Activated naive CD8-positive, alpha-beta T cell treated with anti-CD3 and anti-CD28 coated beads, Interleukin-2, amount 50 U/mL, for 24 hours (primary cell): Measurements from ENCODE around the gene COL11A2.

Source experiments
- ATAC-seq: fragments of 150-1000 bp; cut with Tn5 transposase; one replicate; pipeline ENCODE4 v1.10.0; 2021
- DNase-seq: peaks from one replicate; pipeline ENCODE4 v3.0.0; 2021
- H3K27ac Mint-ChIP-seq: one replicate; pipeline ENCODE4 v1.8.0; 2021; ENCODE audit warnings: mild to moderate bottlenecking, mixed read lengths
- H3K27me3 Mint-ChIP-seq: one replicate; pipeline ENCODE4 v1.8.0; 2021; ENCODE audit warnings: mixed read lengths
- H3K36me3 Mint-ChIP-seq: one replicate; pipeline ENCODE4 v1.8.0; 2021; ENCODE audit warnings: low read depth, mixed read lengths
- H3K4me1 Mint-ChIP-seq: one replicate; pipeline ENCODE4 v1.8.0; 2021; ENCODE audit warnings: mixed read lengths
- H3K4me3 Mint-ChIP-seq: one replicate; pipeline ENCODE4 v1.8.0; 2021; ENCODE audit warnings: mild to moderate bottlenecking, moderate library complexity, mixed read lengths
- H3K9me3 Mint-ChIP-seq: one replicate; pipeline ENCODE4 v1.8.0; 2021; ENCODE audit warnings: mixed read lengths

Gene COL11A2

GRCh38 chr6:33173535-33174180 is 18.6 kb downstream of the COL11A2 start:
- Mint-ChIP-seq H3K27ac (no peak overlapping the region), H3K4me1 (no peaks in the 10 kb centered on the region), H3K36me3 (no peaks in the 10 kb centered on the region), H3K27me3 (no peaks in the 10 kb centered on the region), H3K9me3 (no peaks in the 10 kb centered on the region), H3K4me3 (no peak overlapping the region)
- DNase-seq = no peak
- no peak for ATAC-seq

GRCh38 chr6:33172688-33173534 is 19.4 kb downstream of the COL11A2 start:
- H3K4me3 Mint-ChIP-seq = no peak overlapping the region
- DNase-seq (no peak), ATAC-seq (no peak)
- no peaks in the 10 kb centered on the region for H3K36me3 Mint-ChIP-seq
- no peak overlapping the region for H3K27ac Mint-ChIP-seq
- no peaks in the 10 kb centered on the region for H3K27me3 Mint-ChIP-seq
- no peaks in the 10 kb centered on the region for H3K4me1 Mint-ChIP-seq
- H3K9me3 Mint-ChIP-seq = no peaks in the 10 kb centered on the region

- H3K36me3 Mint-ChIP-seq = no peaks in the 10 kb centered on the region
- no peaks in the 10 kb centered on the region for H3K27me3 Mint-ChIP-seq
- H3K9me3 Mint-ChIP-seq = no peaks in the 10 kb centered on the region
- no peaks in the 10 kb centered on the region for H3K4me1 Mint-ChIP-seq
- no peak overlapping the region for H3K27ac Mint-ChIP-seq
- no peak for ATAC-seq
- no peak for DNase-seq
- no peak overlapping the region for H3K4me3 Mint-ChIP-seq
Observed at GRCh38 chr6:33171880-33172687, 20.2 kb downstream of the COL11A2 start.

- DNase-seq (no peak), ATAC-seq (no peak)
- no peaks in the 10 kb centered on the region for H3K4me1 Mint-ChIP-seq
- no peaks in the 10 kb centered on the region for H3K9me3 Mint-ChIP-seq
- no peak overlapping the region for H3K4me3 Mint-ChIP-seq
- no peaks in the 10 kb centered on the region for H3K27me3 Mint-ChIP-seq
- no peaks in the 10 kb centered on the region for H3K36me3 Mint-ChIP-seq
- no peak overlapping the region for H3K27ac Mint-ChIP-seq
Observed at GRCh38 chr6:33171016-33171879, 21.0 kb downstream of the COL11A2 start.

GRCh38 chr6:33170176-33171015 is 21.9 kb downstream of the COL11A2 start:
- H3K4me1 Mint-ChIP-seq = no peaks in the 10 kb centered on the region
- H3K4me3 Mint-ChIP-seq = no peak overlapping the region
- H3K9me3 Mint-ChIP-seq = no peaks in the 10 kb centered on the region
- H3K27ac Mint-ChIP-seq = no peak overlapping the region
- no peaks in the 10 kb centered on the region for H3K27me3 Mint-ChIP-seq
- H3K36me3 Mint-ChIP-seq = no peaks in the 10 kb centered on the region
- DNase-seq = no peak
- ATAC-seq = no peak

GRCh38 chr6:33169291-33170175 is 22.7 kb downstream of the COL11A2 start:
- H3K36me3 Mint-ChIP-seq = no peaks in the 10 kb centered on the region
- DNase-seq (no peak), ATAC-seq (no peak)
- H3K4me1 Mint-ChIP-seq = no peaks in the 10 kb centered on the region
- no peaks in the 10 kb centered on the region for H3K27me3 Mint-ChIP-seq
- no peak overlapping the region for H3K4me3 Mint-ChIP-seq
- H3K27ac Mint-ChIP-seq = no peak overlapping the region
- no peaks in the 10 kb centered on the region for H3K9me3 Mint-ChIP-seq

- Mint-ChIP-seq H3K9me3 (no peaks in the 10 kb centered on the region), H3K27me3 (no peaks in the 10 kb centered on the region), H3K27ac (no peak overlapping the region), H3K36me3 (no peaks in the 10 kb centered on the region), H3K4me3 (no peak overlapping the region), H3K4me1 (no peaks in the 10 kb centered on the region)
- DNase-seq (no peak), ATAC-seq (no peak)
Observed at GRCh38 chr6:33168639-33169038, 23.6 kb downstream of the COL11A2 start.

GRCh38 chr6:33168284-33168601 is 24.0 kb downstream of the COL11A2 start:
- Mint-ChIP-seq H3K9me3 (no peaks in the 10 kb centered on the region), H3K4me3 (no peak overlapping the region), H3K4me1 (no peaks in the 10 kb centered on the region), H3K36me3 (no peaks in the 10 kb centered on the region), H3K27me3 (no peaks in the 10 kb centered on the region), H3K27ac (no peak overlapping the region)
- ATAC-seq = no peak
- DNase-seq = no peak

- H3K36me3 Mint-ChIP-seq = no peaks in the 10 kb centered on the region
- no peak overlapping the region for H3K4me3 Mint-ChIP-seq
- no peaks in the 10 kb centered on the region for H3K27me3 Mint-ChIP-seq
- no peak for DNase-seq
- no peak overlapping the region for H3K27ac Mint-ChIP-seq
- no peaks in the 10 kb centered on the region for H3K9me3 Mint-ChIP-seq
- ATAC-seq = no peak
- no peaks in the 10 kb centered on the region for H3K4me1 Mint-ChIP-seq
Observed at GRCh38 chr6:33167374-33168283, 24.6 kb downstream of the COL11A2 start.

GRCh38 chr6:33166811-33167210 is 25.5 kb downstream of the COL11A2 start:
- H3K9me3 Mint-ChIP-seq = no peaks in the 10 kb centered on the region
- H3K27ac Mint-ChIP-seq = no peak overlapping the region
- no peak for ATAC-seq
- DNase-seq = no peak
- peaks cover 2% of the 10 kb centered on the region for H3K4me1 Mint-ChIP-seq
- H3K4me3 Mint-ChIP-seq = no peak overlapping the region
- H3K36me3 Mint-ChIP-seq = no peaks in the 10 kb centered on the region
- no peaks in the 10 kb centered on the region for H3K27me3 Mint-ChIP-seq

- Mint-ChIP-seq H3K4me3 (no peak overlapping the region), H3K4me1 (peaks cover 6% of the 10 kb centered on the region), H3K36me3 (no peaks in the 10 kb centered on the region)
Observed at GRCh38 chr6:33166363-33166762, 25.9 kb downstream of the COL11A2 start.

GRCh38 chr6:33165581-33166258 is 26.5 kb downstream of the COL11A2 start:
- no peaks in the 10 kb centered on the region for H3K27me3 Mint-ChIP-seq
- H3K36me3 Mint-ChIP-seq = no peaks in the 10 kb centered on the region
- DNase-seq = no peak
- H3K4me3 Mint-ChIP-seq = no peak overlapping the region
- peaks cover 11% of the 10 kb centered on the region for H3K4me1 Mint-ChIP-seq
- no peak for ATAC-seq
- no peaks in the 10 kb centered on the region for H3K9me3 Mint-ChIP-seq
- H3K27ac Mint-ChIP-seq = no peak overlapping the region

More at GRCh38 chr6:33166363-33166762, 25.9 kb downstream of the COL11A2 start:
- Mint-ChIP-seq H3K27ac (no peak overlapping the region), H3K9me3 (no peaks in the 10 kb centered on the region), H3K27me3 (no peaks in the 10 kb centered on the region)
- ATAC-seq (no peak), DNase-seq (no peak)
